ENCODE data around the gene CA6. TPM values are rescaled to one million over a fixed set of nuclear protein-coding genes. Genes with fewer than 3 reads are reported as not detected.
"Not testable (repeated sequence)": the region's sequence is repeated elsewhere in the genome, so short reads cannot be mapped to it uniquely, and the experiment has no call there.

Gene CA6
- total RNA-seq, 1 experiment from 2014 or later = 0.26 TPM

GRCh38 chr1:9013819-9014218, 68.2 kb downstream of the CA6 start:
- DNase-seq (ENCODE audit: low read depth, low spot score) = no peak
- in situ Hi-C loops (cut with HindIII; ENCODE audit: low pct_unique_long_range_greater_than_20kb, low sequenced_read_pairs) = no loop called here

- in situ Hi-C loops (cut with HindIII; ENCODE audit: low pct_unique_long_range_greater_than_20kb, low sequenced_read_pairs) = no loop called here
- no peak for DNase-seq (ENCODE audit: low read depth, low spot score)
Measured at GRCh38 chr1:9014475-9015375, 69.1 kb downstream of the CA6 start.

- in situ Hi-C loops (cut with HindIII; ENCODE audit: low pct_unique_long_range_greater_than_20kb, low sequenced_read_pairs) = no loop called here
- DNase-seq (ENCODE audit: low read depth, low spot score) = no peak
Measured at GRCh38 chr1:9016455-9016854, 70.8 kb downstream of the CA6 start.

GRCh38 chr1:9018333-9018732, 72.7 kb downstream of the CA6 start:
- in situ Hi-C loops (cut with HindIII; ENCODE audit: low pct_unique_long_range_greater_than_20kb, low sequenced_read_pairs) = no loop called here

GRCh38 chr1:9019896-9020295, 74.2 kb downstream of the CA6 start:
- in situ Hi-C loops (cut with HindIII; ENCODE audit: low pct_unique_long_range_greater_than_20kb, low sequenced_read_pairs) = no loop called here
- no peak for DNase-seq (ENCODE audit: low read depth, low spot score)

More at GRCh38 chr1:9018333-9018732, 72.7 kb downstream of the CA6 start:
- DNase-seq (ENCODE audit: low read depth, low spot score) = no peak

- no peak for DNase-seq (ENCODE audit: low read depth, low spot score)
- in situ Hi-C loops (cut with HindIII; ENCODE audit: low pct_unique_long_range_greater_than_20kb, low sequenced_read_pairs) = no loop called here
Measured at GRCh38 chr1:9020305-9020704, 74.6 kb downstream of the CA6 start.

- in situ Hi-C loops (cut with HindIII; ENCODE audit: low pct_unique_long_range_greater_than_20kb, low sequenced_read_pairs) = not testable (repeated sequence)
Measured at GRCh38 chr1:9022026-9022738, 76.5 kb downstream of the CA6 start.

GRCh38 chr1:9022773-9023172, 77.1 kb downstream of the CA6 start:
- DNase-seq (ENCODE audit: low read depth, low spot score) = no peak
- in situ Hi-C loops (cut with HindIII; ENCODE audit: low pct_unique_long_range_greater_than_20kb, low sequenced_read_pairs) = no loop called here

More at GRCh38 chr1:9022026-9022738, 76.5 kb downstream of the CA6 start:
- DNase-seq (ENCODE audit: low read depth, low spot score) = not testable (repeated sequence)

Small RNA genes within 50 kb of the gene (small RNA-seq; reads per million reads assigned to genes)
- gene AL139415.2 (0 reads per million in 2 experiments), gene RN7SL451P (0 reads per million in 2 experiments)

Other genes starting within 250 kb of the CA6 start
- gene RERE, start 128.2 kb upstream of the CA6 start, total RNA-seq (2014; rRNA removed; shearing (Covaris generic)) = 20.0 and 30.3 TPM in 2 replicates
- 2,649 and 2,664 TPM in 2 replicates for gene ENO1, start 67.2 kb upstream of the CA6 start, total RNA-seq (2014; rRNA removed; shearing (Covaris generic))
- gene SLC2A7, start 80.6 kb downstream of the CA6 start, total RNA-seq (2014; rRNA removed; shearing (Covaris generic)) = not detected in 2 replicates
- gene SLC2A5, start 123.8 kb downstream of the CA6 start, total RNA-seq (2014; rRNA removed; shearing (Covaris generic)) = 0.11 TPM in 2 replicates
- 5.4 and 6.9 TPM in 2 replicates for gene GPR157, start 183.2 kb downstream of the CA6 start, total RNA-seq (2014; rRNA removed; shearing (Covaris generic))

Measured in SK-MEL-5 (cell line).